ENCODE results near the gene RANBP17. TPM values are rescaled to one million over a fixed set of nuclear protein-coding genes. Genes with fewer than 3 reads are reported as not detected.

Gene RANBP17
- total RNA-seq, 4 donors from 2014 or later: 10.2 to 13.8 (median 10.9) TPM

DNA sequence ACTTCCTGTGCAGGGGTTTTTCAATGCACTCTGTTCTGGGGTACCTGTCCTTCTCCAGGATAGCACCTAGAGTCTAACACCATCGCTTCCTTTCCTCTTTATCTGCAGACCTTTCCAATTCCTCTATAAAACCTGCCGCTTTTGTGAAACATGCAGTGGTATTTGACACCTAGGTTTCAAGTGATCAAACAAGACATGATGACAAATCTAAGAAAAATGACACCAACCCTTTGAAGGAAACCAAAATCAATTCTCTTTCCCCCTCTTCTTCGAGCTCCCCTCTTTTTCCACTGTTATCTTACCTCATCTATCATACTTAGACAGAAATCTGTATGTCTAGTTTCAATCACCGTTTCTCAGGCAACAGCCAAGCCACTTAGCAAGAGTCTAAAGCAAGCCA, 25.6 kb upstream of the RANBP17 start:
- Histone ChIP-seq H3K4me3 (no peak overlapping the region), H3K27me3 (no peaks in the 10 kb centered on the region), H3K4me1 (no peaks in the 10 kb centered on the region), H3K36me3 (no peaks in the 10 kb centered on the region), H3K27ac (no peak overlapping the region), H3K9me3 (no peaks in the 10 kb centered on the region)
- intact Hi-C loops (cut with DNase I; ENCODE audit: low total_unique reads) (no loop called here), in situ Hi-C loops (cut with MboI; ENCODE audit: low pct_ligation_motif_present in 1 of 4, low pct_unique_long_range_greater_than_20kb in 1 of 4, low sequenced_read_pairs in 3 of 4) (no loop called here)
- no peak for DNase-seq
- 54 to 70% methylated on average over 4 of the region's 4 CpGs for WGBS, 2 donors (ENCODE audit: low coverage in 1 of 2)
- TF ChIP-seq, protein P1, sequence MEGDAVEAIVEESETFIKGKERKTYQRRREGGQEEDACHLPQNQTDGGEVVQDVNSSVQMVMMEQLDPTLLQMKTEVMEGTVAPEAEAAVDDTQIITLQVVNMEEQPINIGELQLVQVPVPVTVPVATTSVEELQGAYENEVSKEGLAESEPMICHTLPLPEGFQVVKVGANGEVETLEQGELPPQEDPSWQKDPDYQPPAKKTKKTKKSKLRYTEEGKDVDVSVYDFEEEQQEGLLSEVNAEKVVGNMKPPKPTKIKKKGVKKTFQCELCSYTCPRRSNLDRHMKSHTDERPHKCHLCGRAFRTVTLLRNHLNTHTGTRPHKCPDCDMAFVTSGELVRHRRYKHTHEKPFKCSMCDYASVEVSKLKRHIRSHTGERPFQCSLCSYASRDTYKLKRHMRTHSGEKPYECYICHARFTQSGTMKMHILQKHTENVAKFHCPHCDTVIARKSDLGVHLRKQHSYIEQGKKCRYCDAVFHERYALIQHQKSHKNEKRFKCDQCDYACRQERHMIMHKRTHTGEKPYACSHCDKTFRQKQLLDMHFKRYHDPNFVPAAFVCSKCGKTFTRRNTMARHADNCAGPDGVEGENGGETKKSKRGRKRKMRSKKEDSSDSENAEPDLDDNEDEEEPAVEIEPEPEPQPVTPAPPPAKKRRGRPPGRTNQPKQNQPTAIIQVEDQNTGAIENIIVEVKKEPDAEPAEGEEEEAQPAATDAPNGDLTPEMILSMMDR (IDR thresholded peaks at IDR 0.05): no peak
- TF ChIP-seq POLR2A (IDR thresholded peaks at IDR 0.05) (no peak), POLR2AphosphoS5 (IDR thresholded peaks at IDR 0.05) (no peak), EP300 (IDR thresholded peaks at IDR 0.05; ENCODE audit: low read depth) (no peak)

DNA sequence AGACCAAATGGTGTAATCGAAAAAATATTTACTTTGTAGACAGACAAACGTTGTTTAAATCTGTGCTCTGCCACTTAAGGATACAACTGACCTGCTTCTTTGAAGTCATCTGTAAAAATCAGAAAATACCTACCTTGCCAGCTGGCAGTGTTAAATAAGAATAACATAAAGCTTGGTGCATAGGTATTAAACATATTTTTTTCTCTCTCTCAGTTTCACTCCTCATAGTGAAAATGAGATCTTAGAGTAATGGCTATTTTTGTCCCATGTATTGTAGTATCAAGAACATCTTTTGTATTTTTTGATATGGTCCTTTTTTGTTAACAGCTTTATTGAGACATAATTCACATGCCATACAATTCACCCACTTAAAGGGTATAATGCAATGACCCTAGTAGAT, 17.9 kb upstream of the RANBP17 start:
- Histone ChIP-seq H3K4me3 (no peak overlapping the region), H3K27ac (no peak overlapping the region), H3K4me1 (no peaks in the 10 kb centered on the region), H3K27me3 (no peaks in the 10 kb centered on the region), H3K36me3 (no peaks in the 10 kb centered on the region), H3K9me3 (no peaks in the 10 kb centered on the region)
- DNase-seq: no peak
- TF ChIP-seq POLR2A (IDR thresholded peaks at IDR 0.05): no peak
- TF ChIP-seq POLR2AphosphoS5 (IDR thresholded peaks at IDR 0.05): no peak
- TF ChIP-seq, protein P1 (IDR thresholded peaks at IDR 0.05): no peak
- TF ChIP-seq EP300 (IDR thresholded peaks at IDR 0.05; ENCODE audit: low read depth): no peak
- 44 to 68% methylated on average over 2 of the region's 2 CpGs for WGBS, 2 donors (ENCODE audit: low coverage in 1 of 2)
- in situ Hi-C loops (cut with MboI; ENCODE audit: low pct_ligation_motif_present in 1 of 4, low pct_unique_long_range_greater_than_20kb in 1 of 4, low sequenced_read_pairs in 3 of 4): no loop called here
- intact Hi-C loops (cut with DNase I; ENCODE audit: low total_unique reads): no loop called here

DNA sequence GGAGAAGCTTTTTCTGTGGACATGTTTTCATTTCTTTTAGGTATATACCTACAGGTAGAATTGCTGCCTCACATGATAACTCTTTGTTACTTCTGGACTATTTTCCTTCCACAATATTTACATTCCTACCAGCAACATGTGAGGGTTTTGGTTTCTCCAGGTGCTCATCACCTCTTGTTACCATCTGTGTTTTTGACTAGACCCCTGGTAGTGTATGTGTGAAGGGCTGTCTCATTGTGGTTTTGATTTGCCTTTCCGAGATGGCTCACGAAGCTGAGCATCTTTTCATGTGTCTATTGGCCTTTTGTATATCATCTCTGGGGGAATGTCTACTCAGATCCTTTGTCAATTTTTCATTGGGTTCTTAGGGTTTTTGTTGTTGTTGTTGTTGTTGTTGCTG, 17.2 kb upstream of the RANBP17 start:
- DNase-seq: no peak
- no peak overlapping the region for H3K4me3 ChIP-seq
- no peaks in the 10 kb centered on the region for H3K9me3 ChIP-seq
- H3K4me1 ChIP-seq: no peaks in the 10 kb centered on the region
- no peak overlapping the region for H3K27ac ChIP-seq
- H3K27me3 ChIP-seq: no peaks in the 10 kb centered on the region
- no peak for TF ChIP-seq POLR2A (IDR thresholded peaks at IDR 0.05)
- no peak for TF ChIP-seq POLR2AphosphoS5 (IDR thresholded peaks at IDR 0.05)
- TF ChIP-seq, protein P1 (IDR thresholded peaks at IDR 0.05): no peak
- TF ChIP-seq EP300 (IDR thresholded peaks at IDR 0.05; ENCODE audit: low read depth): no peak
- WGBS, 2 donors (ENCODE audit: low coverage in 1 of 2): 86 to 100% methylated on average over 1 to 2 of the region's 2 CpGs
- intact Hi-C loops (cut with DNase I; ENCODE audit: low total_unique reads) (no loop called here), in situ Hi-C loops (cut with MboI; ENCODE audit: low pct_ligation_motif_present in 1 of 4, low pct_unique_long_range_greater_than_20kb in 1 of 4, low sequenced_read_pairs in 3 of 4) (no loop called here)
- H3K36me3 ChIP-seq: no peaks in the 10 kb centered on the region

DNA sequence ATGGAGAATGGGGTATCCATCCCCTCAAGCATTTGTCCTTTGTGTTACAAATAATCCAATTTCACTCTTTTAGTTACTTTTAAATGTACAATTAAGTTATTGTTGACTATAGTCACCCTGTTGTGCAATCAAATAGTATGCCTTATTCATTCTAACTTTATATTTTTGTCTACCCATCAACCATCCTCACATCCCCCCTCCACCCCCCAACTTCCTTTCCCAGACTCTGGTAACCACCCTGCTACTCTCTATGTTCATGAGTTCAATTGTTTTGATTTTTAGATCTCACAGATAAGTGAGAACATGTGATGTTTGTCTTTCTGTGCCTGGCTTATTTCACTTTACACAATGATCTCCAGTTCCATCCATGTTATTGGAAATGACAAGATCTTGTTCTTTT, 15.4 kb upstream of the RANBP17 start:
- intact Hi-C loops (cut with DNase I; ENCODE audit: low total_unique reads) (no loop called here), in situ Hi-C loops (cut with MboI; ENCODE audit: low pct_ligation_motif_present in 1 of 4, low pct_unique_long_range_greater_than_20kb in 1 of 4, low sequenced_read_pairs in 3 of 4) (no loop called here)
- TF ChIP-seq EP300 (IDR thresholded peaks at IDR 0.05; ENCODE audit: low read depth): no peak
- Histone ChIP-seq H3K27me3 (no peaks in the 10 kb centered on the region), H3K9me3 (no peaks in the 10 kb centered on the region), H3K4me3 (no peak overlapping the region), H3K27ac (no peak overlapping the region), H3K36me3 (no peaks in the 10 kb centered on the region), H3K4me1 (no peaks in the 10 kb centered on the region)
- no peak for DNase-seq

- TF ChIP-seq, protein P1 (IDR thresholded peaks at IDR 0.05): no peak
- TF ChIP-seq POLR2AphosphoS5 (IDR thresholded peaks at IDR 0.05) (no peak), EP300 (IDR thresholded peaks at IDR 0.05; ENCODE audit: low read depth) (no peak), POLR2A (IDR thresholded peaks at IDR 0.05) (no peak)
- Histone ChIP-seq H3K9me3 (no peaks in the 10 kb centered on the region), H3K27me3 (no peaks in the 10 kb centered on the region), H3K27ac (no peak overlapping the region), H3K36me3 (no peaks in the 10 kb centered on the region), H3K4me3 (no peak overlapping the region), H3K4me1 (no peaks in the 10 kb centered on the region)
- in situ Hi-C loops (cut with MboI; ENCODE audit: low pct_ligation_motif_present in 1 of 4, low pct_unique_long_range_greater_than_20kb in 1 of 4, low sequenced_read_pairs in 3 of 4): no loop called here
- no peak for DNase-seq
- intact Hi-C loops (cut with DNase I; ENCODE audit: low total_unique reads): no loop called here
Observed at GRCh38 chr5:170846846-170847245, 15.0 kb upstream of the RANBP17 start.
